ENCODE measurements around the gene COX8C.

- TF ChIP-seq CTCF (IDR thresholded peaks at IDR 0.05) (no peak), POLR2AphosphoS5 (IDR thresholded peaks at IDR 0.05) (no peak), EP300 (IDR thresholded peaks at IDR 0.05) (no peak)
Measured at GRCh38 chr14:93304771-93305170, 42.2 kb upstream of the COX8C start.

Measured in suprapubic skin (tissue), 4 donors.